ENCODE results near the gene PLEKHH1.

- TF ChIP-seq POLR2A (IDR thresholded peaks at IDR 0.05) (no peak), CTCF (IDR thresholded peaks at IDR 0.05 in 4 of 5, conservative IDR thresholded peaks at IDR 0.05 in 1 of 5) (no peak)
Observed at GRCh38 chr14:67602076-67602475, 69.0 kb downstream of the PLEKHH1 start.
